K562 (cell line): ENCODE data around the gene BEST4. TPM values are rescaled to one million over a fixed set of nuclear protein-coding genes. Genes with fewer than 3 reads are reported as not detected.

Experiments
- BRCA1 ChIP-seq, 2 experiments: fragments of 450-650 bp in 1 of 2; sonication (generic) in 1 of 2; formaldehyde crosslinking in 1 of 2; IDR thresholded peaks; 2 replicates each; pipeline versions ENCODE4 v1.5.0 to v1.6.1; 2017 to 2020; ENCODE audit warnings: mild to moderate bottlenecking in 1 of 2, missing genetic modification reagents in 1 of 2
- CCNT2 ChIP-seq: IDR thresholded peaks from 2 replicates; pipeline ENCODE4 v1.6.1; 2011; ENCODE audit warnings: borderline replicate concordance, low read depth, mild to moderate bottlenecking, moderate library complexity, mixed read lengths, low read length; ENCODE audit not compliant: insufficient read length; ENCODE audit errors: extremely low read depth
- FOXJ3 ChIP-seq: sonication (generic); formaldehyde crosslinking; IDR thresholded peaks from 2 replicates; pipeline ENCODE4 v1.4.0; 2020; ENCODE audit warnings: mild to moderate bottlenecking, missing genetic modification reagents
- FOXK1 ChIP-seq: sonication (generic); formaldehyde crosslinking; IDR thresholded peaks from 2 replicates; pipeline ENCODE4 v1.8.0; 2022; ENCODE audit warnings: missing genetic modification reagents, mild to moderate bottlenecking, borderline replicate concordance
- GTF2F1 ChIP-seq: IDR thresholded peaks from 2 replicates; pipeline ENCODE4 v1.6.1; 2011; ENCODE audit warnings: low read depth, low read length, improper control_type of control experiment
- HCFC1 ChIP-seq: IDR thresholded peaks from 2 replicates; pipeline ENCODE4 v1.6.1; 2012; ENCODE audit warnings: low read depth, low read length, improper control_type of control experiment
- JUNB ChIP-seq: fragments of 450-650 bp; formaldehyde crosslinking; conservative IDR thresholded peaks from 2 replicates; pipeline ENCODE4 v1.4.0; 2020; ENCODE audit warnings: mild to moderate bottlenecking
- LARP7 ChIP-seq: fragments of 450-650 bp; IDR thresholded peaks from 2 replicates; pipeline ENCODE4 v1.6.1; 2016
- MTA2 ChIP-seq: fragments of 450-650 bp; IDR thresholded peaks from 2 replicates; pipeline ENCODE4 v1.6.1; 2016; ENCODE audit warnings: low read depth
- NCOR1 ChIP-seq: fragments of 450-650 bp; IDR thresholded peaks from 2 replicates; pipeline ENCODE4 v1.6.1; 2016; ENCODE audit warnings: mild to moderate bottlenecking, moderate library complexity
- NR4A1 ChIP-seq, 2 experiments: fragments of 250-450 bp in 1 of 2; fragments of 450-650 bp in 1 of 2; sonication (Bioruptor Pico) in 1 of 2; IDR thresholded peaks; 2 replicates each; pipeline versions ENCODE4 v1.4.0 to v1.6.1; 2016 to 2020; ENCODE audit warnings: mild to moderate bottlenecking in 2 of 2, missing compliant biosample characterization in 1 of 2, missing genetic modification characterization in 1 of 2, moderate library complexity in 1 of 2
- SMAD1 ChIP-seq: fragments of 150-350 bp; IDR thresholded peaks from 2 replicates; pipeline ENCODE4 v1.6.1; 2014; ENCODE audit warnings: low read length, low read depth; ENCODE audit not compliant: partially characterized antibody
- ZNF717 ChIP-seq: fragments of 250-450 bp; sonication (Bioruptor Pico); IDR thresholded peaks from 2 replicates; pipeline ENCODE4 v1.5.0; 2021
- polyA plus RNA-seq, 8 experiments: library from polyadenylated mRNA; depleted of rRNA in 4 of 8; stranded (reverse) in 5 of 8; unstranded in 3 of 8; fragments of >200 nt; fragmentation: Nextera tagmentation in 2 of 8; fragmentation: Illumina TruSeq in 1 of 8; extraction: Ambion mirVana in 2 of 8; extraction: Trizol in 1 of 8; gene quantifications; 2 replicates each; pipeline versions ENCODE4 v1.2.1 to v1.2.3, GENCODE V29; 2011 to 2014; ENCODE audit warnings: inconsistent platforms in 1 of 8, missing spikeins in 1 of 8
- total RNA-seq, 7 experiments: library from RNA; depleted of rRNA in 6 of 7; stranded (reverse); fragments of >200 nt in 6 of 7; fragmentation: Illumina TruSeq in 2 of 7; extraction: Trizol in 2 of 7; gene quantifications; 2 replicates each; pipeline versions ENCODE4 v1.2.1 to v1.2.3, GENCODE V29; 2011 to 2021; ENCODE audit warnings: low replicate concordance in 1 of 7
- TF ChIP-seq, protein P1 (sequence below): fragments of 250-450 bp; sonication (Bioruptor Pico); IDR thresholded peaks from 2 replicates; pipeline ENCODE4 v1.4.0; 2020; ENCODE audit warnings: mild to moderate bottlenecking, moderate library complexity, borderline replicate concordance
- TF ChIP-seq, protein P2 (sequence below): sonication (generic); formaldehyde crosslinking; IDR thresholded peaks from 2 replicates; pipeline ENCODE4 v1.8.0; 2022; ENCODE audit warnings: mild to moderate bottlenecking, low read depth, missing genetic modification reagents
- TF ChIP-seq, protein P3 (sequence below): fragments of 250-450 bp; sonication (Bioruptor Pico); IDR thresholded peaks from 2 replicates; pipeline ENCODE4 v1.5.0; 2020; ENCODE audit warnings: mild to moderate bottlenecking, borderline replicate concordance
- TF ChIP-seq, protein P4 (sequence below), 2 experiments: fragments of 450-650 bp in 1 of 2; IDR thresholded peaks; 2 replicates each; pipeline ENCODE4 v1.6.1; 2011 to 2017; ENCODE audit warnings: low read depth in 2 of 2, antibody characterized with exemption in 1 of 2, borderline replicate concordance in 1 of 2, low read length in 1 of 2, mild to moderate bottlenecking in 1 of 2, mixed read lengths in 1 of 2; ENCODE audit not compliant: control insufficient read depth in 1 of 2

BEST4 gene
- total and polyA plus RNA-seq, 9 of the 15 experiments (the other 6 are each of a cell fraction or from before 2014, with no cell fraction given) = 0.07 to 0.11 TPM; not detected in 7

DNA sequence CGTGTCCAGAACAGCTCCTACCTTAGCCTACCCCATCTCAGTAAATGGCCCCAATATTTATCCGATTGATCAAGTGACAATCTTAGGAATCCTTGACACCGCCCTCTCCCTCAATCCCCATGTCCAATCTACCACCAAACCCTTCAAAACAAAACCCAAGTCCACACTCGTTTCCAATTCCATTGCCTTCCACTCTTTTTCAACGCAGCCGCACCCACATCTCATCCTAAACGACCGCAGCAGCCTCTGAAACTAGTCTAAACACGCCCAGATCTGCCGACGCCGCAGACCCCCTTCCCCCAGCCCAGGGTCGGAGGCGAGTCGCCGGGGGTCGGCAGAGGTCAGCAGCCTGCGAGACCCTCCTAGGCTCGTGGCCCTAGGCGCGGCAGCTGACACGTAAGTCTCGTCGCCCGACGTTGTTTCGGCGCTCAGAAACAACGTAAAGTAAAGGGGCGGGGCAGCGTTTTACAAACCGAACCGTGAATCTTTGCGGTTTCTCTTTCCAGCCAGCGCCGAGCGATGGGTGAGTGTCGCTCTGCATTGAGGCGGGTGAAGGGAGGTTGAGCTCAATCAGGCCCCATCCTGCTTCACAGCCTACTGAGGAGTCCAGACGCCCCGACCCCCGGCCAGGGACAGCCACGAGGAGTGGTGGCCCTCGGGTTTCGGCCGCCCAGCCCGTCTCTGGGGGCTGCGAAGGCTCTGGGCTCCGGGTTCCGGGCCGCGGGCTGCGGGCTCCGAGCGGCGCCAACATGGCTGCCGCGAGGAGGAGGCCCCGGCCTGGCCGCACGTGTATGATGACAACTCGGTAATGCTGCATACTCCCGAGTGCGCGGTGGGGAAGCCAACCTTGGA is 12.7 kb downstream of the BEST4 start, which contains the start of gene RPS8 (continued):
- TF ChIP-seq, protein P1, sequence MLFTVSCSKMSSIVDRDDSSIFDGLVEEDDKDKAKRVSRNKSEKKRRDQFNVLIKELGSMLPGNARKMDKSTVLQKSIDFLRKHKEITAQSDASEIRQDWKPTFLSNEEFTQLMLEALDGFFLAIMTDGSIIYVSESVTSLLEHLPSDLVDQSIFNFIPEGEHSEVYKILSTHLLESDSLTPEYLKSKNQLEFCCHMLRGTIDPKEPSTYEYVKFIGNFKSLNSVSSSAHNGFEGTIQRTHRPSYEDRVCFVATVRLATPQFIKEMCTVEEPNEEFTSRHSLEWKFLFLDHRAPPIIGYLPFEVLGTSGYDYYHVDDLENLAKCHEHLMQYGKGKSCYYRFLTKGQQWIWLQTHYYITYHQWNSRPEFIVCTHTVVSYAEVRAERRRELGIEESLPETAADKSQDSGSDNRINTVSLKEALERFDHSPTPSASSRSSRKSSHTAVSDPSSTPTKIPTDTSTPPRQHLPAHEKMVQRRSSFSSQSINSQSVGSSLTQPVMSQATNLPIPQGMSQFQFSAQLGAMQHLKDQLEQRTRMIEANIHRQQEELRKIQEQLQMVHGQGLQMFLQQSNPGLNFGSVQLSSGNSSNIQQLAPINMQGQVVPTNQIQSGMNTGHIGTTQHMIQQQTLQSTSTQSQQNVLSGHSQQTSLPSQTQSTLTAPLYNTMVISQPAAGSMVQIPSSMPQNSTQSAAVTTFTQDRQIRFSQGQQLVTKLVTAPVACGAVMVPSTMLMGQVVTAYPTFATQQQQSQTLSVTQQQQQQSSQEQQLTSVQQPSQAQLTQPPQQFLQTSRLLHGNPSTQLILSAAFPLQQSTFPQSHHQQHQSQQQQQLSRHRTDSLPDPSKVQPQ (CRISPR knock-in tag) = no peak
- TF ChIP-seq, protein P2, sequence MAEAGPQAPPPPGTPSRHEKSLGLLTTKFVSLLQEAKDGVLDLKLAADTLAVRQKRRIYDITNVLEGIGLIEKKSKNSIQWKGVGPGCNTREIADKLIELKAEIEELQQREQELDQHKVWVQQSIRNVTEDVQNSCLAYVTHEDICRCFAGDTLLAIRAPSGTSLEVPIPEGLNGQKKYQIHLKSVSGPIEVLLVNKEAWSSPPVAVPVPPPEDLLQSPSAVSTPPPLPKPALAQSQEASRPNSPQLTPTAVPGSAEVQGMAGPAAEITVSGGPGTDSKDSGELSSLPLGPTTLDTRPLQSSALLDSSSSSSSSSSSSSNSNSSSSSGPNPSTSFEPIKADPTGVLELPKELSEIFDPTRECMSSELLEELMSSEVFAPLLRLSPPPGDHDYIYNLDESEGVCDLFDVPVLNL (CRISPR knock-in tag) = peak; percentile 11; the same call in 1 of the 2 replicates
- TF ChIP-seq, protein P3, sequence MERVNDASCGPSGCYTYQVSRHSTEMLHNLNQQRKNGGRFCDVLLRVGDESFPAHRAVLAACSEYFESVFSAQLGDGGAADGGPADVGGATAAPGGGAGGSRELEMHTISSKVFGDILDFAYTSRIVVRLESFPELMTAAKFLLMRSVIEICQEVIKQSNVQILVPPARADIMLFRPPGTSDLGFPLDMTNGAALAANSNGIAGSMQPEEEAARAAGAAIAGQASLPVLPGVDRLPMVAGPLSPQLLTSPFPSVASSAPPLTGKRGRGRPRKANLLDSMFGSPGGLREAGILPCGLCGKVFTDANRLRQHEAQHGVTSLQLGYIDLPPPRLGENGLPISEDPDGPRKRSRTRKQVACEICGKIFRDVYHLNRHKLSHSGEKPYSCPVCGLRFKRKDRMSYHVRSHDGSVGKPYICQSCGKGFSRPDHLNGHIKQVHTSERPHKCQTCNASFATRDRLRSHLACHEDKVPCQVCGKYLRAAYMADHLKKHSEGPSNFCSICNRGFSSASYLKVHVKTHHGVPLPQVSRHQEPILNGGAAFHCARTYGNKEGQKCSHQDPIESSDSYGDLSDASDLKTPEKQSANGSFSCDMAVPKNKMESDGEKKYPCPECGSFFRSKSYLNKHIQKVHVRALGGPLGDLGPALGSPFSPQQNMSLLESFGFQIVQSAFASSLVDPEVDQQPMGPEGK (CRISPR knock-in tag) = no peak
- peak; percentile 72 for TF ChIP-seq NCOR1
- peak; percentile 95 for TF ChIP-seq GTF2F1
- no peak for TF ChIP-seq JUNB (CRISPR knock-in tag)
- TF ChIP-seq SMAD1 = peak; percentile 98
- TF ChIP-seq FOXJ3 = no peak
- peak; percentile 96 for TF ChIP-seq FOXK1 (CRISPR knock-in tag)
- TF ChIP-seq LARP7 = peak; percentile 97
- peak; percentile 86 for TF ChIP-seq HCFC1
- TF ChIP-seq, protein P4, sequence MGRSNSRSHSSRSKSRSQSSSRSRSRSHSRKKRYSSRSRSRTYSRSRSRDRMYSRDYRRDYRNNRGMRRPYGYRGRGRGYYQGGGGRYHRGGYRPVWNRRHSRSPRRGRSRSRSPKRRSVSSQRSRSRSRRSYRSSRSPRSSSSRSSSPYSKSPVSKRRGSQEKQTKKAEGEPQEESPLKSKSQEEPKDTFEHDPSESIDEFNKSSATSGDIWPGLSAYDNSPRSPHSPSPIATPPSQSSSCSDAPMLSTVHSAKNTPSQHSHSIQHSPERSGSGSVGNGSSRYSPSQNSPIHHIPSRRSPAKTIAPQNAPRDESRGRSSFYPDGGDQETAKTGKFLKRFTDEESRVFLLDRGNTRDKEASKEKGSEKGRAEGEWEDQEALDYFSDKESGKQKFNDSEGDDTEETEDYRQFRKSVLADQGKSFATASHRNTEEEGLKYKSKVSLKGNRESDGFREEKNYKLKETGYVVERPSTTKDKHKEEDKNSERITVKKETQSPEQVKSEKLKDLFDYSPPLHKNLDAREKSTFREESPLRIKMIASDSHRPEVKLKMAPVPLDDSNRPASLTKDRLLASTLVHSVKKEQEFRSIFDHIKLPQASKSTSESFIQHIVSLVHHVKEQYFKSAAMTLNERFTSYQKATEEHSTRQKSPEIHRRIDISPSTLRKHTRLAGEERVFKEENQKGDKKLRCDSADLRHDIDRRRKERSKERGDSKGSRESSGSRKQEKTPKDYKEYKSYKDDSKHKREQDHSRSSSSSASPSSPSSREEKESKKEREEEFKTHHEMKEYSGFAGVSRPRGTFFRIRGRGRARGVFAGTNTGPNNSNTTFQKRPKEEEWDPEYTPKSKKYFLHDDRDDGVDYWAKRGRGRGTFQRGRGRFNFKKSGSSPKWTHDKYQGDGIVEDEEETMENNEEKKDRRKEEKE (IDR thresholded peaks at IDR 0.05; ENCODE audit: borderline replicate concordance in 1 of 2, control insufficient read depth in 1 of 2, low read depth in 2 of 2, low read length in 1 of 2) = peak in 1 of 2 experiments; percentile 75; a peak in 1 of 4 replicates
- no peak for TF ChIP-seq CCNT2
- TF ChIP-seq BRCA1 (IDR thresholded peaks at IDR 0.05) = no peak
- TF ChIP-seq BRCA1 (CRISPR knock-in tag; IDR thresholded peaks at IDR 0.05) = no peak
- TF ChIP-seq ZNF717 (CRISPR knock-in tag) = no peak
- TF ChIP-seq NR4A1 (CRISPR knock-in tag; IDR thresholded peaks at IDR 0.05) = 0 out of 2 replicates have a peak, but pooled peaks have one; percentile 25
- TF ChIP-seq NR4A1 (tag; IDR thresholded peaks at IDR 0.05) = peak; percentile 66; the same call in 1 of the 2 replicates
- TF ChIP-seq MTA2 = peak; percentile 39; the same call in 1 of the 2 replicates
